HCT116 (cell line): ENCODE measurements around the gene IBA57. TPM values are rescaled to one million over a fixed set of nuclear protein-coding genes. Genes with fewer than 3 reads are reported as not detected.

ENCODE experiments used
- ATAC-seq: fragments of 200-7000 bp; cut with Tn5 transposase; 2 replicates; pipeline ENCODE4 v1.9.1; 2020; ENCODE audit warnings: mild to moderate bottlenecking, moderate library complexity
- BruUV-seq: library from RNA; stranded (reverse); fragments of 400-500 nt; replicated peaks from 2 replicates; lab custom pipeline; 2021; lab: Mats Ljungman, UMichigan
- CTCF ChIA-PET: fragments of 300-600 bp; sonication (Branson Sonifier 250); formaldehyde crosslinking; loops from one replicate; lab custom pipeline; 2021; ENCODE audit warnings: antibody characterized with exemption; lab: Charles Lee
- POLR2A ChIA-PET: fragments of 300-600, 350-600 bp; sonication (Branson Sonifier 250); formaldehyde crosslinking; loops from one replicate; lab custom pipeline; 2021; ENCODE audit warnings: antibody characterized with exemption; lab: Charles Lee
- RAD21 ChIA-PET, 2 experiments: fragments of 300-600 bp; sonication (Branson Sonifier 250); formaldehyde crosslinking; loops; one replicate each; lab custom pipeline; 2023; ENCODE audit warnings: low total read pairs in 2 of 2; ENCODE audit not compliant: uncharacterized antibody in 2 of 2, unreplicated experiment in 2 of 2, low non-redundant PET in 1 of 2; lab: Charles Lee
- DNase-seq: peaks from one replicate; pipeline ENCODE4 v3.0.0-alpha.2; 2010; ENCODE audit warnings: low read depth, low spot score
- H2AFZ ChIP-seq: fragments of 200-600 bp; shearing (Covaris generic), sonication (generic); 2 replicates; pipeline ENCODE4 v1.6.1; 2017; ENCODE audit warnings: low read depth, mixed run types, mixed read lengths, antibody characterized with exemption, low read length; ENCODE audit not compliant: poor library complexity, severe bottlenecking
- H3K27ac ChIP-seq: 2 replicates; pipeline ENCODE4 v1.5.1; 2012; ENCODE audit warnings: low read depth, low read length
- H3K27me3 ChIP-seq: fragments of 200-600 bp; sonication (generic); 2 replicates; pipeline ENCODE4 v1.6.1; 2016; ENCODE audit warnings: mixed run types, low read length, mixed read lengths; ENCODE audit not compliant: insufficient read depth
- H3K36me3 ChIP-seq, 2 experiments: fragments of 200-500 bp in 1 of 2; fragments of 200-600 bp in 1 of 2; sonication (Bioruptor generic) in 1 of 2; sonication (generic) in 1 of 2; 2 replicates each; pipeline versions ENCODE4 v1.5.1 to v1.6.1; 2014 to 2016; ENCODE audit warnings: low read length in 2 of 2, inconsistent platforms in 1 of 2, mixed read lengths in 1 of 2, mixed run types in 1 of 2; ENCODE audit not compliant: insufficient read depth in 2 of 2, control insufficient read depth in 1 of 2
- H3K4me1 ChIP-seq, 2 experiments: fragments of 200-600 bp in 1 of 2; sonication (generic) in 1 of 2; 2 replicates each; pipeline versions ENCODE4 v1.5.1 to v1.6.1; 2012 to 2017; ENCODE audit warnings: low read length in 2 of 2, inconsistent platforms in 1 of 2, mild to moderate bottlenecking in 1 of 2, mixed read lengths in 1 of 2, mixed run types in 1 of 2, moderate library complexity in 1 of 2; ENCODE audit not compliant: insufficient read depth in 2 of 2, control insufficient read depth in 1 of 2
- H3K4me2 ChIP-seq: fragments of 200-600 bp; sonication (generic); 2 replicates; pipeline ENCODE4 v1.6.1; 2017; ENCODE audit warnings: mixed run types, low read length, mixed read lengths
- H3K4me3 ChIP-seq, 2 experiments: fragments of 200-600 bp in 1 of 2; sonication (generic) in 1 of 2; replicated peaks in 1 of 2; 2 replicates each; pipeline ENCODE4 v1.5.1; 2011 to 2016; ENCODE audit warnings: low read length in 2 of 2, control low read depth in 1 of 2, low read depth in 1 of 2, mild to moderate bottlenecking in 1 of 2, mixed read lengths in 1 of 2, mixed run types in 1 of 2
- H3K79me2 ChIP-seq: fragments of 200-600 bp; sonication (generic); 2 replicates; pipeline ENCODE4 v1.6.1; 2017; ENCODE audit warnings: mild to moderate bottlenecking, mixed run types, low read length, moderate library complexity, mixed read lengths; ENCODE audit not compliant: insufficient read depth
- H3K9ac ChIP-seq: fragments of 200-600 bp; sonication (generic); 2 replicates; pipeline ENCODE4 v1.6.1; 2016; ENCODE audit warnings: low read length, mixed read lengths
- H3K9me2 ChIP-seq: fragments of 200-600 bp; sonication (generic), shearing (Covaris generic); 2 replicates; pipeline ENCODE4 v1.6.1; 2017; ENCODE audit warnings: mixed run types, mild to moderate bottlenecking, moderate library complexity; ENCODE audit not compliant: insufficient read depth
- H3K9me3 ChIP-seq, 2 experiments: fragments of 200-500 bp in 1 of 2; fragments of 200-600 bp in 1 of 2; sonication (Bioruptor generic) in 1 of 2; sonication (generic) in 1 of 2; 2 replicates each; pipeline ENCODE4 v1.6.1; 2014 to 2017; ENCODE audit warnings: low read length in 2 of 2, mixed read lengths in 2 of 2, inconsistent platforms in 1 of 2, low read depth in 1 of 2, mild to moderate bottlenecking in 1 of 2, mixed run types in 1 of 2, moderate library complexity in 1 of 2; ENCODE audit not compliant: control insufficient read depth in 1 of 2, insufficient read depth in 1 of 2
- H4K20me1 ChIP-seq: fragments of 200-600 bp; sonication (generic), shearing (Covaris generic); 2 replicates; pipeline ENCODE4 v1.6.1; 2017; ENCODE audit warnings: mixed run types, mild to moderate bottlenecking, moderate library complexity; ENCODE audit not compliant: insufficient read depth
- ATF3 ChIP-seq: IDR thresholded peaks from 2 replicates; pipeline ENCODE4 v1.6.1; 2012
- CBX3 ChIP-seq: IDR thresholded peaks from 2 replicates; pipeline ENCODE4 v1.6.1; 2012; ENCODE audit warnings: low read depth
- CEBPB ChIP-seq: IDR thresholded peaks from 2 replicates; pipeline ENCODE4 v1.6.1; 2012; ENCODE audit warnings: low read depth
- EGR1 ChIP-seq: IDR thresholded peaks from 2 replicates; pipeline ENCODE4 v1.6.1; 2012; ENCODE audit warnings: low read depth
- EZH2 ChIP-seq: fragments of 200-600 bp; sonication (generic); IDR thresholded peaks from 2 replicates; pipeline ENCODE4 v1.6.1; 2017; ENCODE audit warnings: antibody characterized with exemption, mixed run types
- EZH2phosphoT487 ChIP-seq: fragments of 200-600 bp; IDR thresholded peaks from 2 replicates; pipeline ENCODE4 v1.6.1; 2018; ENCODE audit warnings: antibody characterized with exemption, borderline replicate concordance
- FOSL1 ChIP-seq: IDR thresholded peaks from 2 replicates; pipeline ENCODE4 v1.6.1; 2012; ENCODE audit warnings: low read depth
- JUND ChIP-seq: IDR thresholded peaks from 2 replicates; pipeline ENCODE4 v1.6.1; 2012
- MAX ChIP-seq: IDR thresholded peaks from 2 replicates; pipeline ENCODE4 v1.6.1; 2012
- POLR2A ChIP-seq: IDR thresholded peaks from 2 replicates; pipeline ENCODE4 v1.7.0; 2011; ENCODE audit warnings: borderline replicate concordance; ENCODE audit not compliant: insufficient read depth, insufficient read length; ENCODE audit errors: extremely low read depth
- POLR2AphosphoS5 ChIP-seq: IDR thresholded peaks from 2 replicates; pipeline ENCODE4 v1.6.1; 2011; ENCODE audit warnings: mild to moderate bottlenecking, low read depth, low read length, moderate library complexity
- REST ChIP-seq: IDR thresholded peaks from 2 replicates; pipeline ENCODE4 v1.6.1; 2012; ENCODE audit warnings: low read depth
- SIN3A ChIP-seq: IDR thresholded peaks from 2 replicates; pipeline ENCODE4 v1.6.1; 2012; ENCODE audit warnings: low read depth
- SP1 ChIP-seq: IDR thresholded peaks from 2 replicates; pipeline ENCODE4 v1.6.1; 2012; ENCODE audit warnings: low read depth
- SRF ChIP-seq: IDR thresholded peaks from 2 replicates; pipeline ENCODE4 v1.6.1; 2012; ENCODE audit warnings: low read depth
- TCF7L2 ChIP-seq: IDR thresholded peaks from 2 replicates; pipeline ENCODE4 v1.7.0; 2011; ENCODE audit warnings: borderline replicate concordance, inconsistent platforms; ENCODE audit not compliant: insufficient read depth, insufficient read length; ENCODE audit errors: extremely low read depth
- YY1 ChIP-seq: IDR thresholded peaks from 2 replicates; pipeline ENCODE4 v1.6.1; 2011; ENCODE audit warnings: low read length, low read depth, moderate library complexity, mild to moderate bottlenecking; ENCODE audit not compliant: insufficient replicate concordance; ENCODE audit errors: extremely low read depth
- ZBTB33 ChIP-seq: IDR thresholded peaks from 2 replicates; pipeline ENCODE4 v1.6.1; 2011; ENCODE audit warnings: mild to moderate bottlenecking, low read length, moderate library complexity; ENCODE audit not compliant: insufficient replicate concordance; ENCODE audit errors: extremely low read depth
- ZNF274 ChIP-seq: fragments of 200-500 bp; sonication (Bioruptor generic); IDR thresholded peaks from 2 replicates; pipeline ENCODE4 v1.6.1; 2014; ENCODE audit warnings: mild to moderate bottlenecking, low read depth, low read length, inconsistent platforms
- intact Hi-C: fragments of 100-400 bp; cut with micrococcal nuclease; formaldehyde crosslinking; loops from 2 replicates; pipeline ENCODE4 v1.10.0; 2022
- total RNA-seq: library from RNA; stranded (reverse); gene quantifications from one replicate; pipeline ENCODE4 v1.2.1, GENCODE V29; 2021; ENCODE audit not compliant: unreplicated experiment

Gene IBA57
- total RNA-seq, 1 experiment from 2014 or later: 11.6 TPM

- Histone ChIP-seq H3K4me1 (peaks cover 0 to 5% of the 10 kb centered on the region in 2 experiments; a peak in 3 of 4 replicates), H3K9me3 (no peaks in the 10 kb centered on the region), H3K27me3 (no peaks in the 10 kb centered on the region), H3K9me2 (no peaks in the 10 kb centered on the region), H4K20me1 (no peaks in the 10 kb centered on the region), H3K4me3 (no peak overlapping the region), H3K79me2 (peaks cover 44% of the 10 kb centered on the region), H3K4me2 (no peak overlapping the region), H3K27ac (no peak overlapping the region), H2AFZ (no peak overlapping the region), H3K9ac (no peak overlapping the region)
- BruUV-seq: no TSS peak
- ChIA-PET RAD21 (no interaction called here), POLR2A (no interaction called here), CTCF (no interaction called here)
- ATAC-seq (no peak), DNase-seq (no peak)
- intact Hi-C loops: no loop called here
- TF ChIP-seq CBX3 (no peak), POLR2A (no peak), FOSL1 (no peak), EZH2phosphoT487 (no peak), EZH2 (no peak), SRF (no peak), TCF7L2 (no peak), CEBPB (no peak), SIN3A (no peak), SP1 (no peak), ATF3 (no peak), EGR1 (no peak), JUND (no peak), ZNF274 (no peak), POLR2AphosphoS5 (no peak), REST (no peak), YY1 (no peak), MAX (no peak), ZBTB33 (no peak)
- TF ChIP-seq, all 23 proteins: peak for 0
- 0 out of 4 replicates have a peak, but pooled peaks cover 0 to 6% of the 10 kb centered on the region in 2 experiments for H3K36me3 ChIP-seq
Measured at GRCh38 chr1:228146417-228147150, 19.0 kb upstream of the IBA57 start.
